ENCODE measurements around the gene TRMT6. TPM values are rescaled to one million over a fixed set of nuclear protein-coding genes. Genes with fewer than 3 reads are reported as not detected.

TRMT6 gene
- total RNA-seq, 2 donors from 2014 or later, result 7.5 to 10.9 TPM

GRCh38 chr20:5927749-5928462 is 22.4 kb downstream of the TRMT6 start:
- Histone ChIP-seq H3K4me1 (no peaks in the 10 kb centered on the region), H3K27ac (no peak overlapping the region), H3K4me3 (no peak overlapping the region), H3K27me3 (no peaks in the 10 kb centered on the region), H3K36me3 (no peaks in the 10 kb centered on the region), H3K9ac (ENCODE audit: low read depth in 2 of 2, low read length in 2 of 2) (no peak overlapping the region), H3K9me3 (no peaks in the 10 kb centered on the region)
- TF ChIP-seq, protein P1, sequence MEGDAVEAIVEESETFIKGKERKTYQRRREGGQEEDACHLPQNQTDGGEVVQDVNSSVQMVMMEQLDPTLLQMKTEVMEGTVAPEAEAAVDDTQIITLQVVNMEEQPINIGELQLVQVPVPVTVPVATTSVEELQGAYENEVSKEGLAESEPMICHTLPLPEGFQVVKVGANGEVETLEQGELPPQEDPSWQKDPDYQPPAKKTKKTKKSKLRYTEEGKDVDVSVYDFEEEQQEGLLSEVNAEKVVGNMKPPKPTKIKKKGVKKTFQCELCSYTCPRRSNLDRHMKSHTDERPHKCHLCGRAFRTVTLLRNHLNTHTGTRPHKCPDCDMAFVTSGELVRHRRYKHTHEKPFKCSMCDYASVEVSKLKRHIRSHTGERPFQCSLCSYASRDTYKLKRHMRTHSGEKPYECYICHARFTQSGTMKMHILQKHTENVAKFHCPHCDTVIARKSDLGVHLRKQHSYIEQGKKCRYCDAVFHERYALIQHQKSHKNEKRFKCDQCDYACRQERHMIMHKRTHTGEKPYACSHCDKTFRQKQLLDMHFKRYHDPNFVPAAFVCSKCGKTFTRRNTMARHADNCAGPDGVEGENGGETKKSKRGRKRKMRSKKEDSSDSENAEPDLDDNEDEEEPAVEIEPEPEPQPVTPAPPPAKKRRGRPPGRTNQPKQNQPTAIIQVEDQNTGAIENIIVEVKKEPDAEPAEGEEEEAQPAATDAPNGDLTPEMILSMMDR (IDR thresholded peaks at IDR 0.05), result no peak
- intact Hi-C loops (cut with DNase I), result no loop called here
- DNase-seq, result no peak

- H3K27me3 ChIP-seq, result no peaks in the 10 kb centered on the region
- TF ChIP-seq, protein P1 (IDR thresholded peaks at IDR 0.05), result no peak
- intact Hi-C loops (cut with DNase I), result no loop called here
- no peak overlapping the region for H3K27ac ChIP-seq
- H3K9me3 ChIP-seq, result no peaks in the 10 kb centered on the region
- DNase-seq, result no peak
- no peaks in the 10 kb centered on the region for H3K36me3 ChIP-seq
- no peak overlapping the region for H3K4me3 ChIP-seq
- H3K4me1 ChIP-seq, result no peaks in the 10 kb centered on the region
- no peak overlapping the region for H3K9ac ChIP-seq (ENCODE audit: low read depth in 2 of 2, low read length in 2 of 2)
Observed at GRCh38 chr20:5925551-5925950, 24.8 kb downstream of the TRMT6 start.

DNA sequence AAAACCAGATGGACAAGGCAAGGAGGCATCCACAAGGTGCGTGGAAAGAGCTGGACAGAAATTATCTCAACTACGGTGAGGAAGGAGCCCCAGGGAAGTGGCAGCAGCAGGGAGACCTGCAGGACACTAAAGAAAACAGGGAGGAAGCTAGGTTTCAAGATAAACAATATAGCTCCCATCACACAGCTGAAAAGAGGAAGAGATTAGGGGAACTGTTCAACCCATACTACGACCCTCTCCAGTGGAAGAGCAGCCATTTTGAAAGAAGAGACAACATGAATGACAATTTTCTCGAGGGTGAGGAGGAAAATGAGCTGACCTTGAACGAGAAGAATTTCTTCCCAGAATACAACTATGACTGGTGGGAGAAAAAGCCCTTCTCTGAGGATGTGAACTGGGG is 26.8 kb downstream of the TRMT6 start:
- intact Hi-C loops (cut with DNase I), result no loop called here
- Histone ChIP-seq H3K27me3 (no peaks in the 10 kb centered on the region), H3K4me3 (no peak overlapping the region), H3K9me3 (no peaks in the 10 kb centered on the region), H3K36me3 (no peaks in the 10 kb centered on the region), H3K4me1 (no peaks in the 10 kb centered on the region), H3K27ac (no peak overlapping the region), H3K9ac (ENCODE audit: low read depth in 2 of 2, low read length in 2 of 2) (no peak overlapping the region)
- TF ChIP-seq, protein P1 (IDR thresholded peaks at IDR 0.05), result no peak
- DNase-seq, result no peak

DNA sequence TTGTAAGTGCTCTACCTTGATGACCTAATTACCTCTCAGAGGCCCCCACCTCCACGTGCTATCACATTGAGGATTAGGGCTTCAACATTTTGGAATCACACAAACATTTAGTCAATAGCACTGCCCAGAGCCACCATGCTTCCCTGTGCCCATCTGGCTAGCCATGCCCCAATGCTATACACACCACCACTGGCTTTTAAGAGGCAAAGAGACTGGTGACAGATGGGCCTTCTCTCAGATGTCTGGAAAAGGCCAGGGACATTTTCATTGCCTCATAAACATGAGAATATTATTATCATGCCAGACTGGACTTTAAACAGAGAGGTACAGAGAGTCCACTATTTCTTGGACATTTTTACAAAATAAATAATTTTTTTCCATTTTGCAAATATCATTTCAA is 29.8 kb downstream of the TRMT6 start:
- intact Hi-C loops (cut with DNase I), result no loop called here
- Histone ChIP-seq H3K36me3 (no peaks in the 10 kb centered on the region), H3K4me3 (no peak overlapping the region), H3K27me3 (no peaks in the 10 kb centered on the region), H3K4me1 (no peaks in the 10 kb centered on the region), H3K27ac (no peak overlapping the region), H3K9ac (ENCODE audit: low read depth in 2 of 2, low read length in 2 of 2) (no peak overlapping the region), H3K9me3 (no peaks in the 10 kb centered on the region)
- TF ChIP-seq, protein P1 (IDR thresholded peaks at IDR 0.05), result no peak
- DNase-seq, result no peak

GRCh38 chr20:5919626-5920544 is 30.4 kb downstream of the TRMT6 start:
- H3K4me3 ChIP-seq, result no peak overlapping the region
- no peak for DNase-seq
- H3K36me3 ChIP-seq, result no peaks in the 10 kb centered on the region
- intact Hi-C loops (cut with DNase I), result no loop called here
- no peaks in the 10 kb centered on the region for H3K9me3 ChIP-seq
- H3K4me1 ChIP-seq, result no peaks in the 10 kb centered on the region
- TF ChIP-seq, protein P1 (IDR thresholded peaks at IDR 0.05), result no peak
- H3K27ac ChIP-seq, result no peak overlapping the region
- no peaks in the 10 kb centered on the region for H3K27me3 ChIP-seq
- H3K9ac ChIP-seq (ENCODE audit: low read depth in 2 of 2, low read length in 2 of 2), result no peak overlapping the region
